Measurements from ENCODE around the gene RALBP1. TPM values are rescaled to one million over a fixed set of nuclear protein-coding genes. Genes with fewer than 3 reads are reported as not detected.

The RALBP1 gene
- total RNA-seq, 4 donors from 2014 or later = 18.8 to 67.8 (median 30.0) TPM

DNA sequence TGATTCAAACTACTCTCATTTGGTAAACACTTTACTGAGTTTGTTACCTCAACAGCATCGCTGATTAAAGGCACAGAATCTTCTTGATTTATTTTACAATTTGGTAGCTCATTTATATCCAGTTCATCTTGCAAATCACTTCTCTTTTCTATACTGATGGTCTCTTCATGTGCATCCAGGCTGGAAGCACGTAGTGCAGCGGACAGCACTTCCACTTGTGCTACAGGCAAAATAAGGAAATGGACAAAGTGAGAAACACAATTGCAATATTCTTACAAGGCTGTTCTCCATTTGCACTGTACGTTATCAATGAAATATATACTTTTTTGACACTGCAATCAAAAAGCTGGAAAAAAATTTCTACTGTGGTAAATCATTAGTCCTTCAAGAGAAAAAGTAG lies 88.0 kb downstream of the RALBP1 start:
- DNase-seq = no peak
- Histone ChIP-seq H3K27me3 (no peaks in the 10 kb centered on the region), H3K36me3 (no peaks in the 10 kb centered on the region), H3K4me3 (no peak overlapping the region), H3K27ac (no peak overlapping the region), H3K9me3 (no peaks in the 10 kb centered on the region), H3K4me1 (no peaks in the 10 kb centered on the region)
- no peak for TF ChIP-seq POLR2A (IDR thresholded peaks at IDR 0.05)
- TF ChIP-seq, protein P1, sequence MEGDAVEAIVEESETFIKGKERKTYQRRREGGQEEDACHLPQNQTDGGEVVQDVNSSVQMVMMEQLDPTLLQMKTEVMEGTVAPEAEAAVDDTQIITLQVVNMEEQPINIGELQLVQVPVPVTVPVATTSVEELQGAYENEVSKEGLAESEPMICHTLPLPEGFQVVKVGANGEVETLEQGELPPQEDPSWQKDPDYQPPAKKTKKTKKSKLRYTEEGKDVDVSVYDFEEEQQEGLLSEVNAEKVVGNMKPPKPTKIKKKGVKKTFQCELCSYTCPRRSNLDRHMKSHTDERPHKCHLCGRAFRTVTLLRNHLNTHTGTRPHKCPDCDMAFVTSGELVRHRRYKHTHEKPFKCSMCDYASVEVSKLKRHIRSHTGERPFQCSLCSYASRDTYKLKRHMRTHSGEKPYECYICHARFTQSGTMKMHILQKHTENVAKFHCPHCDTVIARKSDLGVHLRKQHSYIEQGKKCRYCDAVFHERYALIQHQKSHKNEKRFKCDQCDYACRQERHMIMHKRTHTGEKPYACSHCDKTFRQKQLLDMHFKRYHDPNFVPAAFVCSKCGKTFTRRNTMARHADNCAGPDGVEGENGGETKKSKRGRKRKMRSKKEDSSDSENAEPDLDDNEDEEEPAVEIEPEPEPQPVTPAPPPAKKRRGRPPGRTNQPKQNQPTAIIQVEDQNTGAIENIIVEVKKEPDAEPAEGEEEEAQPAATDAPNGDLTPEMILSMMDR (IDR thresholded peaks at IDR 0.05) = no peak
- intact Hi-C loops (cut with DNase I; ENCODE audit: low total_unique reads) = no loop called here

DNA sequence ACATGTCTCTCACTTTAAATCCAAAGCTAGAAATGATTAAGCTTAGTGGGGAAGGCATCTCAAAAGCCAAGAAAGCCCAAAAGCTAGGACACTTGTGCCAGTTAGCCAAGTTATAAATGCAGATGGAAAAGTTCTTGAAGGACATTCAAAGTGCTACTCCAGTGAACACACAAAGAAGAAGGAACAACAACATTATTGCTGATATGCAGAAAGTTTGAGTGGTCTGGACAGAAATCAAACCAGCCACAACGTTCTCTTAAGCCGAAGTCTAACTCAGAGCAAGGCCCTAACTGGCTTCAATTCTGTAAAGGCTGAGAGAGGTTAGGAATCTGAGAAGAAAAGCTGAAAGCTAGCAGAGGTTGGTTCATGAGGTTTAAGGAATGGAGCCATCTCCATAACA lies 90.1 kb downstream of the RALBP1 start:
- intact Hi-C loops (cut with DNase I; ENCODE audit: low total_unique reads) = no loop called here
- TF ChIP-seq, protein P1 (IDR thresholded peaks at IDR 0.05) = no peak
- TF ChIP-seq POLR2A (IDR thresholded peaks at IDR 0.05) = no peak
- Histone ChIP-seq H3K27ac (no peak overlapping the region), H3K4me1 (no peaks in the 10 kb centered on the region), H3K27me3 (no peaks in the 10 kb centered on the region), H3K9me3 (no peaks in the 10 kb centered on the region), H3K36me3 (no peaks in the 10 kb centered on the region), H3K4me3 (no peak overlapping the region)
- no peak for DNase-seq

DNA sequence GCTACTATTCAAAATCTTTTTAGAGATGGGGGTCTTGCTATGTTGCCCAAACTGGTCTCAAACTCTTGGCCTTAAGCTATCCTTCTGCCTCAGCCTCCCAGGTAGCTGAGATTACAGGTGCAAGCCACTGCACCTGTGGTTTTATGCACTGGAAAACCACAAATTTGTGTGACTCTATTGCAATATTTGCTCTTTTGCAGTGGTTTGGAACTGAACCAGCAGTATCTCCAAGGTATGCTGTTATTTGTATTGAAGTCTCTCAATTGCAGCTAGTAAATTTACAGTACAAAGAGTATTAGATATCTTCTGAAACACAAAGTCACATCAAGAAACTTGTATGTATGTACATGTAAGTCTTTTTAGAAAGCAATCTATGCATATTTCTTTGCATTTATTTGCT lies 92.9 kb downstream of the RALBP1 start:
- DNase-seq = no peak
- TF ChIP-seq, protein P1 (IDR thresholded peaks at IDR 0.05) = no peak
- no peak for TF ChIP-seq POLR2A (IDR thresholded peaks at IDR 0.05)
- H3K36me3 ChIP-seq = no peaks in the 10 kb centered on the region

DNA sequence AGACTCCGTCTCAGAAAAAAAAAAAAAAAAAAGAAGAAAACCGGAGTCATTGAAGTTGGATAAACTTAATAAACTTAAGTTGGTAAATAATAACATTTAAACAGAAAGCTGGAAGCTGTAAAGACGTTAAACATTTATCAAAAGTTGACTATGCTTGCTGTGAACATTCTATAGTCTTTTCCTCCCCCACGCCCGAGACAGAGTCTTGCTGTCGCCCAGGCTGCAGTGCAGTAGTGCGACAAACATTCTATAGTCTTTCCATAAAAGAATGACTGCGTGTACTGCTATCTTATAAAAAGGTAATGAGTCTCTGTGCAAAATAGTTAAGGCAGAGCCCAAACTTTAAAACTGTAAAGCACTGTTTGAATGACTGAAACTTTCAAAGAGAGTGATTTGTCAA lies 93.9 kb downstream of the RALBP1 start:
- no peak for TF ChIP-seq POLR2A (IDR thresholded peaks at IDR 0.05)
- TF ChIP-seq, protein P1 (IDR thresholded peaks at IDR 0.05) = no peak
- Histone ChIP-seq H3K9me3 (no peaks in the 10 kb centered on the region), H3K27me3 (no peaks in the 10 kb centered on the region), H3K36me3 (no peaks in the 10 kb centered on the region), H3K27ac (no peak overlapping the region), H3K4me3 (no peak overlapping the region), H3K4me1 (no peaks in the 10 kb centered on the region)
- no peak for DNase-seq
- intact Hi-C loops (cut with DNase I; ENCODE audit: low total_unique reads) = no loop called here

More for the DNA sequence above, 92.9 kb downstream of the RALBP1 start:
- Histone ChIP-seq H3K4me1 (no peaks in the 10 kb centered on the region), H3K4me3 (no peak overlapping the region), H3K9me3 (no peaks in the 10 kb centered on the region), H3K27ac (no peak overlapping the region), H3K27me3 (no peaks in the 10 kb centered on the region)
- intact Hi-C loops (cut with DNase I; ENCODE audit: low total_unique reads) = no loop called here

DNA sequence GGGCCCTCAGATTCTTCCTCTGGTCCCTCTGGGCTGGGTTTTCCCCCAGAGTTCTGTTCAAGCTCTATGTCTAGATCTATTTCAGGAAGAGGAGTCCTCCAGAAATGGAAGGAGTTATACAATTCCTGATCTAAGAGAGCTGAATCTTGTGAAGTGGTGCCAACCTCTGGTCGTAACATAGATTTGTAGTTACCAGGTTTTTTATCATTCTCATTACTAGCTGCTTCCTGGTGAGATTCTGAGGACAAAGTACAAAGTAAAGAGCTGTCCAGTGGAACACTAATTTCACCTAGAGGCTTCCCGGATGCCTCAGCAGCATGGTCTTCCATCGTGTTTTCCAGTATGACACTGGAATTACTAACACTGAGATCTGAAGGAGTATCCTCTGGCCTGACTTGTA lies 94.9 kb downstream of the RALBP1 start:
- intact Hi-C loops (cut with DNase I; ENCODE audit: low total_unique reads) = no loop called here
- Histone ChIP-seq H3K36me3 (no peaks in the 10 kb centered on the region), H3K9me3 (no peaks in the 10 kb centered on the region), H3K4me3 (no peak overlapping the region), H3K27me3 (no peaks in the 10 kb centered on the region), H3K27ac (no peak overlapping the region), H3K4me1 (no peaks in the 10 kb centered on the region)
- TF ChIP-seq, protein P1 (IDR thresholded peaks at IDR 0.05) = no peak
- no peak for TF ChIP-seq POLR2A (IDR thresholded peaks at IDR 0.05)
- DNase-seq = no peak
